GM19438 (cell line): ENCODE measurements around the gene EPHB2.

Experiments
- ATAC-seq: cut with Tn5 transposase; IDR thresholded peaks from one replicate; pipeline ENCODE4 v1.9.1; 2021; ENCODE audit warnings: low read depth; ENCODE audit not compliant: unreplicated experiment

EPHB2 gene

DNA sequence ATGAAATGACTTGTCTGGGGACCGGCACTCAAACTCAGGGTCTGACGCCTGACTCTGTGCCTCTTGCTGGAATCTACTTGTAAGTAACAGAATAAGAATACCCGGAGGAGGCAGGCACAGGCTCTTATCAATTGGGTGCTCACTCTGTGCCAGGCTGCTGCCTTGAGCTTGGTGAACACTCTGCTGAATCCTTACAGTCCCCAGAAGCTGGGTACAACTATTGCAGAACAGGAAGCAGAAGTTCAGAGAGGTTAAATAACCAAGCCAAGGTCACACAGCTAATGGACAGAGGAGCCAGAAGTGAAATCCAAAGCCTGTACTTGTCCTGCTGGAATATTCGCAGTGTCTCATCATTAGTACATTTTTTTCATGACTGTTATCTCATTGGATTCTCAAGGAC lies 86.0 kb downstream of the EPHB2 start:
- ATAC-seq, result no peak

DNA sequence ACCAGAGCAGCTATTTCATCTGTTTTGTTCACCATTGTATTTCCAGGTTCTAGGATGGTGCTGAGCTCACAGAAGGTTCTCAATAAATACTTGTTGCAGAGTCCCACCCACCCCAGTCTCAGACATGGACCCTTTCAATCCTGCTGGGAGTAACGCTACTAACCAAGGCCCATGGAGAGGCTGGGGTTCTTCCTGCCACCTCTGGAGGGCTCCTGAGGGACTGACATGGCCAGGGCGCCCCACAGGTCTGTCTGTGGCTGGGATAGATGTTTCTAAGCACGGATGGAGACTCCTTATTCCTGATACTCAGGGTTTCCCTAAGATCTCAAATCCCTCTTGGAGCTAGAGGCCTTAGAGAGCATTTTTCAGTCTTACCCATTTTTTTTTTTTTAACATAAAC lies 87.4 kb downstream of the EPHB2 start:
- ATAC-seq, result no peak

DNA sequence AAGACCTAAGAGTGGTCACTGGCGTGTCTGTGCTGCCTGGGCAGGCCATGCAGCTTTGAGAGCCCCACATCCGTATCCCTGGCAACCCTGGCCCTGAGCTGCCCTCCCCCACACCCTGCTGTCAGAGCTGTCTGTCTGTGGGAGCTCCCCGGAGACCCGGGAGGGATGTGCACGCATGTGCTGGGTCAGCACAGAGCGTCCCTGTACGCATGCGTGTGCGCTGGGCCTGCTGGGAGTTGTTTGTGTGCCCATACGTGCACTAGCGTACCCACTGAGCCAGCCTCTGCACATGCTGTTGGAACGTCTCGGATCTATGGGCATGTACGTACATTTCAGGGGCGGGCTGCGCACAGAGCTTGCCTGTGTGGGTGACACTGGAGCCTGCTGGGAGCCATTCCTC lies 89.3 kb downstream of the EPHB2 start:
- ATAC-seq, result no peak

DNA sequence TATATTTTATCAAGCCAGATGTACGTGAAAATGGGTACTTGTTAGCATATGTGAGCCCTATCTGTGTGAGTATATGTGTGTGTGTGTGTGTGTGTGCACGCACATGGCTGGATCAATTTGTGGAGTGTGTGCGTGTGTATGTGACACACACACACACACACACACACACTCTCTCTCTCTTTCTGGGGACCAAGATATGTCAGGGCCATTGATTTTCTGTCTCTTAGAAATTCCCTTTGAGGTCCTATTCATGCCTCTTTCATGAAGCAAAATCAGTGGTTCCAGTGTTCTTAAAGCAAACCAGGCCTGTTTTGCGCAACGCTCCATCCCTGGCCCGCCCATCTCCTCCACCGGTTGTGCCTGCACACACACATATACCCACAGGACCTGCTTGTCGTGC lies 90.0 kb downstream of the EPHB2 start:
- ATAC-seq, result no peak

DNA sequence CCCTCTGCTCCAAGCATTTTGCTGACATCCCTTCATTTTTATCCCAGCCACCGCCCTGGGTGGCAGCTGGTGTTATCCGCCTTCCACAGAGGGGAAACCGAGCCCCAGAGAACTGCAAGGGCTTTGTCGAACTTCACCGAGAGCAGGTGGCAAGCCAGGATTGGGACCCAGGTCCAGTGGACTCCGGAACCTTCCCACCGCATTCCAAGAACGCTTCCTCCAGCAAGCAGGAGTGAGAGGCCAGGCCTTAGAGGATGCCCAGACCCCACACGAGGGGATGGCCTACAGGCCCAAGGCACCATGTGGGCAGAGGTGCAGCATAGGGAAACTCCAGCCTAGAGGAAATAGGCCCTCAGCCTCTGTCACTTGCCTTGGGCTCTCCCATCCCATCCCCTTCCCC lies 90.7 kb downstream of the EPHB2 start:
- ATAC-seq, result no peak

DNA sequence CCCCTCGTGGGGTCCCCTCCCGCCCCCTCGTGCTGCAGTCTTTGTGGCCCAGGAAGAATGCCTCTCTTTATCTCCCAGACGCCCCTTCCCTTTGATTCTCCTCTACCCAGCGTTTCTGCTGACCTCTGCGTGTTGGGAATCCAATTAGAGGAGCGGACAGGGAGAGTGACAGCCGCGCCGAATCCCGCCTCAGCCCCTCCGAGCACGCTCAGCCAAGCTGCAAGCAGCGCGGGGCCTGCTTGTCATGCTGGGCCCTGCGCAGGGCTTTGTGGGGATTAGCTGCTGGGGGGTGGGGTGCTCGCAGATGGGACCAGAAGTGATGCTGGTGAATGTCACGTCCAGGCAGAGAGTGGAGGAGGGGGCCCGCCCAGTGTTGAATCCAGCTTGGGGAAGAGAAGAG lies 91.1 kb downstream of the EPHB2 start:
- ATAC-seq, result no peak

DNA sequence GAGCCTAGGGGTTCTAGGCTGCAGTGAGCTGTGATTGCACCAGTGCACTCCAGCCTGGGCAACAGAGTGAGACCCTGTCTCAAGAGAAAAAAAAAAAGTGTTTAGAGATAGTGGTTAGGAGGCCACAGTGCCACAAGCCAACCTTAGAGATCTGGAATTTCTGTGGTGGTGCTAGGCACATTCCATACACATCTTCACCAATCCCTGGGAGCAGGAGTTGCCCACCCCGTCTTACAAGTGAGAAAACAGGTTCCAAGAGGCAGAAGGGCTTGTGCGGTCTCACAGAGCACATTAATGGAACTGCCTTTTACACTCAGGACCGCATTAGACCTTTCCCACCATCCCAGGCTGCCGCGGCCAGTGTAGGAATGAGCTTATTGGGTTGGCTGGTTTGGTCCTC lies 93.2 kb downstream of the EPHB2 start:
- ATAC-seq, result no peak

DNA sequence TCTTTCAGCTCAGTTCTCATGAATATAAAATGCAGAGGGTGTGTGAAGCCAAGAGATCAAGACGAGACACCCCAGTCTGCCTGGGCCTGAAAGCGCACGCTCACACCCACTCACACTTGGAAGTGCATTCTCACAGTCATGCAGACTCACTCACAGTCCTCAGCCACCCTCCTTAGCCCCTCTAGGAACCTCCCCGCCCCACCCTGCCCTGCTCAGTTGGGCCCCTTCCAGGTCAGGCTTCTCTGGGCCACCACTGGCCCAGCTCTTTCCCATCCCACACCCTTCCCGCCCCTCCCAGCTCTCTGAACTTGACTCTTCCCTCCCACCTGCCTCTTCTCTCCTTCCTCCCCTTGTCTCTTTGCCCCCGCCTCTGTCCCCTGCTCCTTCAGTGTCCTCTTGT lies 93.8 kb downstream of the EPHB2 start:
- no peak for ATAC-seq

DNA sequence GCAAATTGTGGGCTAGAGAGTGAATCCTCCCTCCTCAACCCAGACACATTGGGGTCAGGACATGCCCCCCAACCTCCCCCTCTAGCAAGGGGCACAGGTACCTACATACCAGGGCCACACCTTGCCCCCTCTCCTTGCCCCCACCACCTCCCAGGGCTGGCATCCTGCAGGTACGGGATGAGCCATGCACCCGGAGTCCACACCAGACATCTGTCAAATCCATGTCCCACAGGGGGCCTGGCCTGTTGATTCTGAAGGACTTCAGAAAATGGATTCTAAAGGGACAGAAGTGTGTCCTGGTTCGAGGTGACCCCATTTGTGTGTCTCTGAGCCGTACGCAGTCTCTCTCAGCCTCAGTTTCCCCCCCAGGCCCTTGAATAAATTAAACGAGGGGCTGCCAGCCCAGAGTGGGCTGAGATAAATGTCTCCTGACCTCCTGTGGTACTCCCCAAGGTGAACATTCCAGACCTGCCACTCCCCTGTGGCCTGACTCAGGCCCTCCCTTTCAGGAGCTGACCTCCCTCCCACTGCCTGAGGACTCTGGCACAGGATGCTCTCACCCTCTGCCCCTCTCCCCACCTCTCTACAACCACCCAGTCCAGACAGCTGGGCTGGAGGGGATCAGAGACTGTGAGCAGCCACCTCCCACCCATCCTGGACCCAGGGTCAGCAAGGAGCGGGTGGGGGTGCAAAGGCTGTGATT lies 94.5 kb downstream of the EPHB2 start:
- ATAC-seq, result no peak

DNA sequence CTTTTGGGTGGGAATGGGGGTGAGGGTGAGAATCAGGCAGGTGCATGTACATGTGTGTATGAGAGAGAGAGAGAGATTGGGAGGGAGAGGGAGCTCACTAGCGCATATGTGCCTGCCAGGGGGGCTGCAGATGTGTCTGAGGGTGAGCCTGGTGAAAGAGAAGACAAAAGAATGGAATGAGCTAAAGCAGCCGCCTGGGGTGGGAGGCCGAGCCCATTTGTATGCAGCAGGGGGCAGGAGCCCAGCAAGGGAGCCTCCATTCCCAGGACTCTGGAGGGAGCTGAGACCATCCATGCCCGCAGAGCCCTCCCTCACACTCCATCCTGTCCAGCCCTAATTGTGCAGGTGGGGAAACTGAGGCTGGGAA lies 95.0 kb downstream of the EPHB2 start:
- no peak for ATAC-seq

DNA sequence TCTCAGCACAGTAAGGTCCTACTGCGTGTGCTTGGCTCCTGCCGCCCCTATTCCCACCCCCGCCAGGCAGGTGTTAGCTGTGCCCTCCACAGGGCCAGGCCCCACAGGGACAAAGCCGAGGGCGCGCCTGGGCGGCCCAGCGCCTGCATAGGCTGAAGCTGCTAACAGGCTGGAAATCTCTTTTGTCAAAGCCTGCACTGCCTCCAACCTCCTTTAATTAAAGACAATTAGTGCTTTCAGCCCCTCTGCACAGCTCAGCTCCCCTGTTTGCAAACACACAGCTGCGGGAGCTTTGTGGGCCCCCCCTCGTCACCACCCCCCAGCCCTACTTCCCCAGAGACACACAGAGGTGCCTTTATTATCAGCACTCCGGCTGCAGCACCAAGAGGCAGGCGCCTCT lies 95.9 kb downstream of the EPHB2 start:
- ATAC-seq, result no peak

DNA sequence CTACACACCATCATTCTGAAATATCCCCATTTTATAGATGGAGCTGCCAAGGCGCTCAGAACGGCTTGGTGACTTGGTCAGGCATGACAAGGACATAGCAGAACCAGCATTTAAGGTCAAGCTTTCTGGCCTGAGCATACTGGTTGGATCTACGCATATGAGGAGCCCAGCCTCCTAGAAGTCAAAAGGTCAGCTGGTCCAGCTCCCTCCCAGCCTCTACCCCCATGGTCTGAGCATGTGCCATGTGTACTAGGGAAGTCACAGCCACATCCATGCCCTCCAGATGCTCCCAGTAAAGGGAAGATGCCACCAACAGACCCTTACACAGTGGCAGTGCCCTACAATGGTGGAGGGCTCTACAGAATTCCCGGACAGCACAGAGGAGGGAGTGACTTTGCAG lies 96.7 kb downstream of the EPHB2 start:
- no peak for ATAC-seq

DNA sequence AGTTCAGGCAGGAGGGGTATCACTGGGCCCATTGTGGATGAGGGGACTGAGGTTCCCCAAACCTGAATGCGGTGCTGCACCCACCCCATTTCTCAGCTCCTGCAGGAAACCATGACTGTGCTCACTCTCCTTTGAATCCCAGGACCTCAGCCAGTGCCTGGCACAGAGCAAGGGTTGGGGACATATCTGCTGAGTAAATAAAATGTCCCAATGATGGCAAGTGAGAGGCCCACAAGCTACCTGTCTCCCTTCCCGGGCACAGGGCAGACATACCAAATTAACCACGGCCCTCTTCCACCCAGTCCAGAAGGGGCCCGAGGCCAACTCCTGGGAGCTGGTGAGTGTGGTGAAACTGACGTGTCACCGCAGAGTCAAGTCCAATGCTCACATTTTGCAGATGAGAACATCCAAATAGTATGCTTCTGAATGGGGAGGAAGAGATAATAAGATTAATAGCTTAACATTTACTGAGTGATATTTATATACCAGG lies 97.6 kb downstream of the EPHB2 start:
- ATAC-seq, result no peak

DNA sequence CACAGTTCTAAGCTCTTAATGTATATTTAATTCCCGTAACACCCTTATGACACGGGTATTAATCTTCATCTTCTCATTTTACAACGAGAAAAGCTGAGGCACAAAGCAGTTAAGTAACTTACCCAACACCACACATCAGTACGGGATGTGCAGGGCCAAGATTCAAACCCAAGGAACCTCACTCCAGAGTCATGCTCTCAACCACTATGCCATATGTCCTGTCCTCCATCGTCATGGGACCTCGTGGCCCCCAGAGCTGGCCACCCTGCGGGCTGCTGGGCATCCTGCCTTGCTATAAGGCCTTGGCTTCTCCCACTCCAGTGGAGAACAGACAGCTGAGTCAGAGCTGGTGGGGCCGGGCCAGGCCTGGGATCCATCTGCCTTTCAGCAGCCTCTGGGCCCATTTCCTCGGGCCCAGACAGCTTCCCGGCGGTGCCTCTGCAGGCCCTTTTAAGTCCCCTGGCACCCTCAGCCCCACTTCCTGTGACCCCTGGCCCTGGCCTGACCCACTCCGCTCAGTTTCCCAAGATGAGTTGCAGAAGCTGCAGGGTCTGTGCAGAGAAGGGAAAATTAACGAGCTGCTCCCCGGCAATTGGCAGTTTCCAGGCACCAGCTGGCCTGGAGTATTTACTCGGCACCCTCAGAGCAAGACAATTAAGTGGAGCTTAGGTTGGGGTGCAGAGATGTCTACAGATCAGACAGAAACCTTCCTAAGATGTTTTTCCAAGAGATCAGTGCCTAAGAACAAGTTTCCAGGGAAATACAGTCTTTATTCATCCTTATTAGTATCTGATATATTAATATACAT lies 98.2 kb downstream of the EPHB2 start:
- ATAC-seq, result no peak

DNA sequence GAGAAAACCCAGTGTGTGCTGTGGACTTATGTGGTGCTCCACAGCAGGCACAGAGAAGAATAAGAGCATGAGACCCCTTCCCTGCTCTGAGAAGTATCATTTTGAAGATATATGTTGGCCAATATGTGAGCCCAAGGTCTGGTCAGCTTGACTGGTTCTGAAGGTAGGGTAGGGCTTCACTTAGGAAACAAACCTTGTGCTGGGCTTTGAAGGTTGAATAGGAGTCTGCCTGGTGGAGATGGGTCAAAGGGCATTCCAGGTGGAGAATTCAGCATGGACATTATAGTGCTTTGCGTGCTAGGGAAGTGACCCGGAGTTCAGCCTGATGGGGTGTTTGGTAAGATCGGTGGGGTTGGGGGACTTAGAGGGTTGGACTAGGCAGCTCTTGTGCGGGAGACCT lies 99.1 kb downstream of the EPHB2 start:
- ATAC-seq, result no peak

DNA sequence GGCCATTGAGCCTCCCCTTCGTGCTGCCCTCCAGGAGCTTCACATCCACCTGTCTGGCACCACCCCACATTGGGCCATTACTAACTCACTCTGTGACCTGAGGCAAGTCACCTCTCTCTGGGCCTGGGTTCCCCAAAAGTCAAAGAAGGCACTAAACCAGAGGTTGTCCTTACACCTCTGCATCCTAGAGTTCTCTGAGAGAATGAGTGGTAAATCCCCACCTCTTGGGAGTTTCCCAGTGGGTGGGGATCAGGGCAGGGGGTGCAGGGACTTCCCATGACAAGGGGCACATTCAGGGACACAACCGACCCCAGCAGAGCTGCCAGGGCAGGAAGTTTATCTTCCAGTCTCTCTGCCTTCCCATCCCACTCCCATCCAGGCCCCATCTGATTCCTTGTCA lies 99.7 kb downstream of the EPHB2 start:
- ATAC-seq, result no peak

DNA sequence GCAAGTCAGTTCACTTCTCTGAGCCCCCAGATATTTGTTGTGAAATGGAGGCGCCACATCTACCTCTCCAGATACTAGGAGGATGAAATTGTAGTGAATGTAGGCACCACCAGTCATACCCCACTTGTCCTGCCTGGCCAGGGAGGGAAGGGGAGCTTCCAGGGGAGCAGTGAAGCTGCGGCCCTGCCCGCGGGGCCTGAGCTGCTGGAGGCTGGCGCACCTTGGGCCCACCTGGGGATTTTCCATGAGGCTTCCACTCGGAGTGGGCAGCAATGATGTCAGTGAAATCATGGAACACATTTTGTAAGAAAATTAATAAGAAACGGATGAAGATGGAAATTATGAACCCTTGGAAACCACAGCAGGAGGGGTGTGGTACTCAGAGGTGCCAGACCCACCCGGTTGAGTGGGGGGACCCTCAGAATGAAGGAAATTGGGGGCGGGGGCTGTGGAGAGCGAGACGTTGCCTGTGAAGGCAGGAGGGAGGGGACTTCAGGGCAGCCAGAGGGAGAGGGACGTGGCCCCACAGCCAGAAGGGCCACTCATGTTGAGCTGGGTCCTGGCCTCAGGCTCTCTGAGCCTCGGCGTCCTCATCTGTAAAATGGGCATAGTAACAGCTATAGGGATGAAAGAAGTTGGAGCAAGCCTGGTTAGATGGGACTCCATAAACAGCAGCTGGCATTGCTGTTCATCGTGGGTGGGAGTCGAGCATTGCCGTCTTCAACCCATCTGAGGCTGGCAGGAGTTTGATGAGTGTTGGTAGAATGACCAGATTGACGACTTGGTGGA lies 101.6 kb downstream of the EPHB2 start:
- no peak for ATAC-seq

DNA sequence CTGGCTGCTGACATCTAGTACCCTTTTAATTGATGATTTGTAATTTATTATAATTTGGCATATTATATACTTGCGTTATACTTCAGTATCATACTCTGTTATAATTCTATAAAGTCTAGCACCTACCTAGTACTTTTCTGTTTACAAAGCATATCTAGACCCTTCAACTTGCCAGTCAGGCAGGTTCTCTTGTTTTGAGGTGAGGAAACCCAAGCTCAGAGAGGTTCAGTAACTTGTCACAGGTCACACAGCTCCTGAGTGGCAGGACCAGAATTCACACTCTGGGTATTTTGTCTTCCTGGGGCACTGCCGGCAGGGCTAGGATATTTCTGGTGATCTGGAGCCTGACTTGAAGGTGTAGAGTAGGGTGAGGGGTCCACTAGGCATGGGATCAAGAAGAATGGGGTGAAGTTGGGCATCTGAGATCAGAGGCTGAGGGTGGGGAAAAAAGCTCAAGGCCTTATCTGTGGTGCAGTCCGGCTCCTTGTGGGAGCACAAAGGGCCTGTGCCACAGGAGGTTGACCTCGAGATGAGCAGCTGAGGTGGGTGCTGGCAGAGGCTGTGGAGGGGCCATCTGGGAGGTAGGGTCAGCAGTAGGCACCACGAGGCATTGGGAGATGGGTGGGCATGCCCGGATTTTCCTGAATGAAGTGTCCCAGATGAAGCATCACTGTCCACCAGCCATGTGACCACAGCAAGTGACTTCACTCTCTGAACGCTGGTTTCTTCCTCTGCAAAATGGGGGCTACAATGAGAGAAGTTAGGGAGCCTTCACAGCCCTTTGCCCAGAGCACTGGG lies 102.6 kb downstream of the EPHB2 start:
- no peak for ATAC-seq

DNA sequence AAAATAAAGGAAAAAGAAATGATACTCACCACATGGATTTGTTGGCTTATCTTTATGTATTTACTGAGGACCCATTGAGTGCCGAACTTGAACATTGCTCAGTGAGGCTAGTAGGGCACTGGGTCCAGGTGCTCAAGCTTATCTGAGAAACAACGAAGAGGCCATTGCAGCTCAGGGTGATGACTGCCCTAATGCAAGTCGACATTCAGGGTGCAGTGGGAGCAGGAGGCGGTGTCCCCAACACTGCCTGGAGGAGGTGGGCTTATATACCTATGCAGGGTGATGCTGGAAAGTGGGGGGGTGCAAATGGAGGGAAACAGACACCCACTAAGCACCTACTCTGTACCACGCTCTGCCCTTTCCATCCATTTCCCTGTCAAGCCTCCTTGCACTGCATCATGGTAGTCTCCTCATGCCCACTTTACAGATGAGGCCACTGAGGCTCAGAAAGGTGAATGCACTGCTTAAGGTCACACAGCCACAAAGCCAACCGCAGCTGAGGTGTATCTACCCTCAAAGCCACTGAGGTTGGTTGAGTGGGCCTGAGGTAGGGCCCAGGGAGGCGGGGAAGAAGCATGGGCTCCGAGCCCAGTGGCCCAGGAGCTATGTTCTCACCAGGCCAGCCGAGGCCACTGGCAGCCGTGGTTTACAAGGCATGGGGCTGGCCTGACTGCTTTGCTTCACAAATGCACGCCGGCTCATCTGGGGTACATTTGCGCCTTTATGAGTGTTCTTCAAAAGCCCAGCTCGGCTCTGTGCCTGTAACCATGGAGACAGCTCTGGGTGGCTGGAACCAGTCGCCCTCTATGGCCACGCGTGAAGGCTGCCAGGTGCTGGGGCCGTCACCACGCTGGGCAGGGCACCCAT lies 103.8 kb downstream of the EPHB2 start:
- ATAC-seq, result no peak

DNA sequence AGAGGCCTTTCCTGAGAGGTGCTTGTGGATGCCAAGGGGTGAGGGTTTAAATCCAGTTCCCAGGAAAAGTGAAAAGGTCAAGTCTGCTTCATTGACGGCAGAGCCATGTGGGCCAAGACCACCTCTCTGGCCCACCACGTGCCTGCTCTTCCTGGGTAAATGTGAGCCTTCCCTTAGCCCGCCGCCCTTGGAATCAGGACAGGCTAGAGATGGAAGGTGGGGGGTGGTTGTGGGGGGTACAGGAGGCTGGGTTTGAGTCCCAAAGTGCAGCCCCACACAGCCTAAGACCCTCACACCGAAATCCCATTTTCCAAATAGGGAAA lies 104.4 kb downstream of the EPHB2 start:
- no peak for ATAC-seq
